Stimulated activated CD8-positive, alpha-beta memory T cell treated with anti-CD3 and anti-CD28 coated beads, Interleukin-4, amount 100 ng/mL, for 4 hours (primary cell): Measurements from ENCODE around the gene TRAF4.

ENCODE experiments used
- DNase-seq, 2 donors: peaks; one replicate each; pipeline ENCODE4 v3.0.0-alpha.2; 2020; ENCODE audit warnings: low read depth in 2 of 2, low spot score in 1 of 2

TRAF4 gene, protein sequence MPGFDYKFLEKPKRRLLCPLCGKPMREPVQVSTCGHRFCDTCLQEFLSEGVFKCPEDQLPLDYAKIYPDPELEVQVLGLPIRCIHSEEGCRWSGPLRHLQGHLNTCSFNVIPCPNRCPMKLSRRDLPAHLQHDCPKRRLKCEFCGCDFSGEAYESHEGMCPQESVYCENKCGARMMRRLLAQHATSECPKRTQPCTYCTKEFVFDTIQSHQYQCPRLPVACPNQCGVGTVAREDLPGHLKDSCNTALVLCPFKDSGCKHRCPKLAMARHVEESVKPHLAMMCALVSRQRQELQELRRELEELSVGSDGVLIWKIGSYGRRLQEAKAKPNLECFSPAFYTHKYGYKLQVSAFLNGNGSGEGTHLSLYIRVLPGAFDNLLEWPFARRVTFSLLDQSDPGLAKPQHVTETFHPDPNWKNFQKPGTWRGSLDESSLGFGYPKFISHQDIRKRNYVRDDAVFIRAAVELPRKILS

DNA sequence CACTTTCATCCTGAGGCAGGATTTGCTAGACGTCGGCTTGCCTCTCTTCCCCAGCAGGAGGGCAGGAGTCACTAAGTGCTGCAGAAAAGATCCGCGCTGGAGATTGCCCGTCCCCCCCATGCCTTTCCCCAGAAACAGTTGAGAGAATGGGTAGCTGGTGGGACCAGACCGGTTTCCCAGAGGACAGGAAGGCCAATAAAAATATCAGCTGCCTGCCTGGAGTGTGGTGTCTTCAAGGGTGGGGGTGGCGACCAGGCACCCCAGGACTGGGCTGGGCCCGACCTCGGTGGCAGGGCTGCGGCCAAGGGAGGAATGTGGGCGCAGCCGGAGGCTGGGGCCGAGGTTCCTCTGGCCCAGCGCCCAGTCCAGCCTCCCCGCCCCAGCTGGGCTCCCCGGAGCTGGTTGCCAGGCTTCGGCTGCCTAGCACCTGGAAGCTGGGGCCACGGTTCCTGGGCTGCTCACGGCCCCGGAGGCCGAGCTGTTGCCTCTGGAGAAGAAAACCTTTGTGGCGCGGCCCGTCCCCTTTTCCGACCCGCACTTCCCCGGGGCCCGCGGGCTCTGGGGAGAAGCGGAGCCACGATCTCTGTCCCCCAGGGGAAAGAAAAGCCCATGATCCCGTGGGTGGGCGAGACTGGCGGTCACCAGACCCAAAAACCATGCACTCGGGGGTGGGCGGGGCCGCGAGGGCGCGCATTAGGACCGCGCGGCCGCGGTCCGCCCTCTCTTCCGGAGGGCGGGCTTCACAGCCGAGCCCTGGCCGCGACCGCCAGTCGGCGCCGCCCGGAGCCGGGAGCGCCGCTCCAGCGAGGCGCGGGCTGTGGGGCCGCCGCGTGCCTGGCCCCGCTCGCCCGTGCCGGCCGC lies at the start of gene TRAF4:
Gene TRAF4, plus strand, starts transcription at position 769 of the 861 bp plus-strand sequence. CDS start 102 bp downstream, outside the sequence.
- peak in 1 of 2 donors; percentile 70 for DNase-seq

- no peak for DNase-seq
Observed at GRCh38 chr17:28698253-28698941, 45.4 kb upstream of the TRAF4 start.

DNA sequence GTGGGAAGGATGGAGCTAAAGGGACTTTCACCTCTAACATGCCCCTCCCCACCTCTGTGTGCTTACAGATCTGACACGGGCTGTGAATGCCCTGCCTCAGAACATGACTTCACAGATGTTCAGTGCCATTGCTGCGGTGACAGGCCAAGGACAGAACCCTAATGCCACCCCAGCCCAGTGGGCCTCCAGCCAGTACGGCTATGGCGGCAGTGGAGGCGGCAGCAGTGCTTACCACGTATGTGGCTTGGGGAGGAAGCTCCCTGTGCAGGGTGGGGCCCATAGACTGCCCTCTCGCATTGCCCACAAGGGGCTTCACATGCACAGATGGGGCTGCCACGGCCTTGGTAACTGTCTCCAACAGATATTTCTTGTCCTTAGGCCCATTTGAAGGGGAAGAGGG lies 43.5 kb upstream of the TRAF4 start:
- DNase-seq = no peak

DNA sequence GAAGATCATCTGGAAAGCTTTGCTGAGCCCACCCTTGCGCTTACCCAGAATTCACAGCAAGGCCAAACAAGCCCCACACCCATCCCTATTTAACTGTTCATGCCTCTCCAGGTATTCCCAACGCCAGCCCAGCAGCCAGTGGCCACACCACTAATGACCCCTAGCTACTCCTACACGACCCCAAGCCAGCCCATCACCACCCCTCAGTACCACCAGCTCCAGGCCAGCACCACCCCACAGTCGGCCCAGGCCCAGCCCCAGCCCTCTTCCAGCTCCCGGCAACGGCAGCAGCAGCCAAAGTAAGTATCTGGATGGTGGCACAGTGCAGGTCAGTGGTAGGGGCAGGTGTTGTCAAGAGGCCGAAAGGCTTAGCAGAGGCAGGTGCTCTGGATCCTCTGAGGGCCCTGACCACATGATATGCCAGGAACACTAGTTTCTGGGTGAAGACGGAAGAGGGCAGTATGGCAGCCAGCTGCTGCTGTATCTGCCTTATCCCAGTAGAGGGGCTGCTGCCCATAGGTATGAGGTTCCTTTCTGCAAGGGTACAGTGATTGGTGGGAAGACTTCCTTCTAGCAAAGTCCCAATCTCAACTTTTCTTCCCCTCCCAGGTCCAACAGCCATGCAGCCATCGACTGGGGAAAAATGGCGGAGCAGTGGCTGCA lies 42.9 kb upstream of the TRAF4 start:
- no peak for DNase-seq

- DNase-seq = no peak
Observed at GRCh38 chr17:28702026-28702751, 41.6 kb upstream of the TRAF4 start.

- DNase-seq = no peak
Observed at GRCh38 chr17:28702752-28703150, 41.1 kb upstream of the TRAF4 start.

GRCh38 chr17:28703552-28704218 lies 40.1 kb upstream of the TRAF4 start:
- DNase-seq = no peak

GRCh38 chr17:28704219-28704858 lies 39.5 kb upstream of the TRAF4 start:
- no peak for DNase-seq

GRCh38 chr17:28705074-28705659 lies 38.6 kb upstream of the TRAF4 start:
- no peak for DNase-seq

- no peak for DNase-seq
Observed at GRCh38 chr17:28705728-28706334, 38.0 kb upstream of the TRAF4 start.

- DNase-seq = no peak
Observed at GRCh38 chr17:28706471-28707338, 37.1 kb upstream of the TRAF4 start.

DNA sequence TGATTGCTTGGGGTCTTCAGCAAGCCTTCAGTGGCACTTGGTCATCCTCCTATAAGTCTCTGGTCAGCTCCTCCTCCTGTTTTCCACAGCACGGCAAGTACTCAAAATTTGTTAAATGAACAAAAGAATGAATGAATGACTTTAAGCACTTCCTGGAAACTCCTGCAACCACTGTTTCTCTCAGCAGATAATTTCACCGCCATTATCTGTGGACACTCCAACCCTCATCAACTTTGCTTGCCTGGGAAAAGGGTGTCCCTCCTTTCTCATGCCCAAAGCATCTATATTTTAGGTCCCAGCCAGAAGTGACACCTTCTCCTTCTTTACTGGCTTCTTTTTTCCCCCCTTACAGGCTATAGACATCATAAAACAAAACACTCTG lies 36.5 kb upstream of the TRAF4 start:
- no peak for DNase-seq

- peak; percentile 76 to 78 for DNase-seq
Observed at GRCh38 chr17:28710861-28711722, 32.7 kb upstream of the TRAF4 start.

DNA sequence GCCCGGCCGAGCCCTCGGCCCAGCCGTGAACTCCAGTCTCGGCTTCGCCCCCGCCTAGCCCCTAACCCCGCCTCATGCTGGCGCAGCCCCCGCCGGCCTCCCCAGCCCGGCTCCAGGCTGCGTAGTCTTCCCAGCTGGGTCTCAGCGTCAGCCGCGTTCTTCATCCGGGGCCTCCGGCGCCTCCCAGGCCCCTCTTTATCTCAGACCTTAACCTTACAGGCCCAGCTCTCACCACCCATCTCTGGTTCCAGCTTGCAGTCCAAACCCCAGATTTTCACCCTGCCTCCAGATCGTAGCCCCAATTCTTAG lies 32.1 kb upstream of the TRAF4 start, which contains the start of gene PROCA1:
Gene PROCA1, minus strand, starts transcription at position 166 of the 309 bp plus-strand sequence. CDS start 228 bp downstream, outside the sequence.
- no peak for DNase-seq

DNA sequence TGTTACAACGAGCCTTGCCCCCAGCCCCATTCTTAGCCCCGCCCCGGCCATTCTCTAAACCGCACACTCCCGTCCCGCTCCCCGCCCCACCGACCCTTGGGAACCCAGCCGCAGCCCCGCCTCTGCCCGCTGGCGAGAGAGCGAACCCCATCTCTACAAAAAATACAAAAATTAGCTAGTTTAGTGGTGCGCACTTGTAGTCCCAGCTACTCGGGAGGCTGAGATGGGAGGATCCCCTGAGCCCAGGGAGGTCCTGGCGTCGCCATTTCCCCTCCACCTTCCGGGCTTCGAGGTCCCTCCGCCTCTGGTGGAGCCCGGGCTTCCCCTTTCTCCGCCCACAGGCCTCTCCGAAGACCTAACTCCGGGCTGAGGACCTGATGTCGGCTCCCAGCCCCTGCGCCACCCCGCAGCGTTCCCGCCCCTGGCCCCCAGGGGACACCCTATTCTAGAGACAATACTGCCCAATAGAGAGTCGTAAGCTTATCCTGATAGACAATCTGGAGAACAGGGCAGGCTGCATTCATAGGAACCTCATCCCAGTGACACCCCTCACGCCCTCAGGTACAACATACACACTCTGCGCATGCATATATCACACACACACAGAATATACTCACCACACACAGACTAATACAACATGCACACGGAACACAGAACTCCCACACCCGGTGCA lies 31.6 kb upstream of the TRAF4 start:
- no peak for DNase-seq
